LNCaP clone FGC (cell line): ENCODE results near the gene TMEM87B.

Experiments used
- DNase-seq: peaks from one replicate; pipeline ENCODE4 v3.0.0-alpha.2; 2011; ENCODE audit warnings: low read depth
- H3K4me3 ChIP-seq: 2 replicates; pipeline ENCODE4 v1.5.1; 2011; ENCODE audit warnings: mild to moderate bottlenecking, low read depth, low read length, control low read depth
- CTCF ChIP-seq: IDR thresholded peaks from 2 replicates; pipeline ENCODE4 v1.5.1; 2012; ENCODE audit warnings: mild to moderate bottlenecking; ENCODE audit not compliant: control insufficient read depth, insufficient read depth; ENCODE audit errors: extremely low read depth

TMEM87B gene

GRCh38 chr2:112045446-112046014 is 9.5 kb upstream of the TMEM87B start:
- TF ChIP-seq CTCF = no peak
- no peak for DNase-seq
- H3K4me3 ChIP-seq = no peak overlapping the region

GRCh38 chr2:112046231-112046630 is 8.8 kb upstream of the TMEM87B start:
- no peak for TF ChIP-seq CTCF
- no peak overlapping the region for H3K4me3 ChIP-seq
- DNase-seq = no peak

GRCh38 chr2:112047537-112048235 is 7.4 kb upstream of the TMEM87B start:
- H3K4me3 ChIP-seq = no peak overlapping the region
- no peak for TF ChIP-seq CTCF

GRCh38 chr2:112048236-112048592 is 6.9 kb upstream of the TMEM87B start:
- no peak for DNase-seq
- H3K4me3 ChIP-seq = no peak overlapping the region
- no peak for TF ChIP-seq CTCF

More at GRCh38 chr2:112047537-112048235, 7.4 kb upstream of the TMEM87B start:
- DNase-seq = no peak

GRCh38 chr2:112048887-112049286 is 6.2 kb upstream of the TMEM87B start:
- peak; percentile 74 for TF ChIP-seq CTCF
- no peak for DNase-seq
- no peak overlapping the region for H3K4me3 ChIP-seq

GRCh38 chr2:112050316-112050715 is 4.8 kb upstream of the TMEM87B start:
- DNase-seq = no peak
- H3K4me3 ChIP-seq = no peak overlapping the region
- no peak for TF ChIP-seq CTCF
